Tibial nerve (tissue), 4 donors: ENCODE data around the gene GATA5.

Source experiments
- EP300 ChIP-seq, 2 donors: sonication (generic); formaldehyde crosslinking; IDR thresholded peaks; one replicate each; pipeline ENCODE4 v1.6.1; 2017; ENCODE audit warnings: antibody characterized with exemption in 2 of 2, mild to moderate bottlenecking in 1 of 2
- POLR2A ChIP-seq, 2 donors: fragments of 450-650 bp; IDR thresholded peaks; one replicate each; pipeline ENCODE4 v1.6.1; 2017; ENCODE audit warnings: antibody characterized with exemption in 2 of 2, mild to moderate bottlenecking in 2 of 2, moderate library complexity in 2 of 2
- TF ChIP-seq, protein P1 (sequence below), 5 experiments: fragments of 200-600 bp in 3 of 5; fragments of 450-650 bp in 2 of 5; sonication (generic) in 3 of 5; IDR thresholded peaks; one replicate each; pipeline ENCODE4 v1.5.1; 2016 to 2019; ENCODE audit warnings: antibody characterized with exemption in 5 of 5, mild to moderate bottlenecking in 3 of 5, moderate library complexity in 2 of 5

GRCh38 chr20:62413896-62414481 lies 61.8 kb downstream of the GATA5 start:
- no peak for TF ChIP-seq POLR2A (IDR thresholded peaks at IDR 0.05)
- TF ChIP-seq, protein P1, sequence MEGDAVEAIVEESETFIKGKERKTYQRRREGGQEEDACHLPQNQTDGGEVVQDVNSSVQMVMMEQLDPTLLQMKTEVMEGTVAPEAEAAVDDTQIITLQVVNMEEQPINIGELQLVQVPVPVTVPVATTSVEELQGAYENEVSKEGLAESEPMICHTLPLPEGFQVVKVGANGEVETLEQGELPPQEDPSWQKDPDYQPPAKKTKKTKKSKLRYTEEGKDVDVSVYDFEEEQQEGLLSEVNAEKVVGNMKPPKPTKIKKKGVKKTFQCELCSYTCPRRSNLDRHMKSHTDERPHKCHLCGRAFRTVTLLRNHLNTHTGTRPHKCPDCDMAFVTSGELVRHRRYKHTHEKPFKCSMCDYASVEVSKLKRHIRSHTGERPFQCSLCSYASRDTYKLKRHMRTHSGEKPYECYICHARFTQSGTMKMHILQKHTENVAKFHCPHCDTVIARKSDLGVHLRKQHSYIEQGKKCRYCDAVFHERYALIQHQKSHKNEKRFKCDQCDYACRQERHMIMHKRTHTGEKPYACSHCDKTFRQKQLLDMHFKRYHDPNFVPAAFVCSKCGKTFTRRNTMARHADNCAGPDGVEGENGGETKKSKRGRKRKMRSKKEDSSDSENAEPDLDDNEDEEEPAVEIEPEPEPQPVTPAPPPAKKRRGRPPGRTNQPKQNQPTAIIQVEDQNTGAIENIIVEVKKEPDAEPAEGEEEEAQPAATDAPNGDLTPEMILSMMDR (IDR thresholded peaks at IDR 0.05): no peak
- no peak for TF ChIP-seq EP300 (IDR thresholded peaks at IDR 0.05)
